Middle frontal gyrus (tissue), 1 donor: ENCODE measurements around the gene MYH2.

ENCODE experiments used
- DNase-seq: peaks from one replicate; pipeline ENCODE4 v3.0.0-alpha.2; 2015; ENCODE audit warnings: low spot score; ENCODE audit errors: extremely low spot score

Gene MYH2

DNA sequence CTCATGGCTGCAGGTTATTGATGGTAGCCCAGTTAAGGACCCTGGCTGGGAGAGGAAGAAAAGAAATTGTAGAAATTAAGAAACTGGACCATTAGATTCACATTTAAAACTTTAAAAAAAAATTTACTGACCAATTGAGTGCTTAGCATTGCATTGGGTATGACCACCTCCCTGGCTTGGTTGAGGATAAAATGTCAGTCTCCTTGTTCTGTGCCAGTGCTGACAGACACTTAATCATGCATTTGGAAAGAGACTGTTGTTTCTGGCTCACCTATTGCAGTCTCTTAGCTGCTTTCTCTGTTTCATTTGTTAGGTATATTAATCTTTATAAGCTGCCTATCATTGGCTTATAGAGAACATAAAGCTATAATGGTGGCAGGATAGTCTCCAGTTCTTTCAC, 32.8 kb downstream of the MYH2 start:
- DNase-seq = no peak

DNA sequence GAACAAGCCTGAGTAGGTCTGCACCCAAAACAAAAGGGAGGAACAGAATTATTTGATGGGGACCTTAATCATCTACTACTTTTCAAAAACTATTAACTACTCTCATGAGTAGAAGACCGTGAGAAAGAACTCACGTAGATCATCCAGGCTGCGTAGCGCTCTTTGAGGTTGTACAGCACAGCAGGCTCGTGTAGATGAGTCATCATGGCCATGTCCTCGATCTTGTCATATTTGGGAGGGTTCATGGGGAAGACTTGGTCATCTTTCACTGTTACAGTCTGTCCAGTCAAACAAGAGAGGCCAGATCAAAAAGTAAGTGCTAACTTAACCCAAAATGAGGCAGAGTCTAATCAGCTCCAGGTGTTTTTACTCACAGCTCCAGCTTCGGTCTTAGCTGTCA, 33.4 kb downstream of the MYH2 start:
- DNase-seq = no peak

DNA sequence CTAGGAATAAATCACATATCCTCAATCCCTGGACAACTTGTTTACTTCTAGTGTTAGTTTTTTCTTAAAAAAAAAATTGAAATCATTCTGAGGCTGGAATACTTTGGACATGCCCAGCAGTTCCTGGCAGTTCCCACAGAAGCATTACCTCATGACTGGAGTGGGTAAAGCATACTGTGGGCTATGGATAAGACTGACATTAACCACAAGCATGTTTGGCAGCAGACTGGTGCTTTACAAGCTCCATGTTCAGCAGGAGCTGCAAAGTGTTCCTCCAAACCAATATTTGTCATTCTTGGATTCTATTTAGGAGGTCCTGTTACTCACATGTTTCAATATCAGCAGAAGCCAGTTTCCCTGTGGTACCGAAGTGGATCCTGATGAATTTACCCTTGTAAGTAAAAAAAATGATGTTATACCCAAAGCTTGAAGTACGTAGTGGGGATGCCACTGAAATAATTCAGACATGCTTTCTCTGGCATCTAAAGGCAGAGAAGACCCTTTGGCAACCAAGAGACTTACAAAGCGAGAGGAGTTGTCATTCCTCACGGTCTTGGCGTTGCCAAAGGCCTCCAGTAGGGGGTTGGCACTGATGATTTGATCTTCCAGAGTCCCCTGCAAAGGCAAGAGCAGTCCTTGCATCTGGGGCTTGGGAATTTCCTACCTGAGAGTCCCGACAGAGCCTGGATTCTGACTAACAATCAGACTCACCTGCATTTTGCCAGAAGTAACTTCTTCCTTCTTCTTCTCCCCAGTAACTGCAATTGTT, 36.0 kb downstream of the MYH2 start:
- DNase-seq = no peak

DNA sequence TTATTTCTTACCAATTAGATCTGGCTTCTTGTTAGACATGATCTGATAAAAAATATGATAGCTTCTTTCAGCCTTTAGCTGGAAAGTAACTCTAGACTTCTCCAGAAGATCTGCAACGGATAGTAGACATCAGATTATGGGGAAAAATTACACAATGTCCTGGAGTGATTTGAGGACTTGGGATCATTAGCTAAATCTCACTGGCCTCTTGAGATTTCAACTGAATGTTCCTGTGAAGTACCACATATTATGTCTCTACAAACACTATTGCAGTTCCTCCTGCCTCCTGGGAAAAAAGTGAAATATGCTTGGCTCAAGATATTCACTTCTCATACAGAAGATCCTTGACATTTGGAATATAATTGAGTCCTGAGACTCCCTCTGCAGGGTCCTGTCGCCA, 36.6 kb downstream of the MYH2 start:
- no peak for DNase-seq

DNA sequence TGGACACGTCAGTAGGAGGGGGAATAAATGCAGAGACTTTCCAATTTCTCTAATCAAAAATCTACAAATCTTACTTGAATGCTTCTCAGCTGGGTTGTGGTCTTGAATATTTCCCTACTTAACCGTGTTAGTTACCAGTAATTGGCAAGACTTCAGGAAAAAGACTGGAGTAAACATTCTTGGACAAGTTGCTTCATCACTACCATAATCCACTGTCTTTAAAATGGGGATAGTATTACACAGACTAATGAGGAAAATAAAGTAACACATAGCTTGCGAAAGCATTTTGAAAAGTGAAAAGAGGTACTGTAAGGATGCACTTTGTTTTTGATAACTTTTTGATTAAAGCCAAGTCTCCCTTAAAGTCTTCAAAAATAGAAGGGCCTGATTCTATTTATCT, 49.5 kb downstream of the MYH2 start:
- no peak for DNase-seq

DNA sequence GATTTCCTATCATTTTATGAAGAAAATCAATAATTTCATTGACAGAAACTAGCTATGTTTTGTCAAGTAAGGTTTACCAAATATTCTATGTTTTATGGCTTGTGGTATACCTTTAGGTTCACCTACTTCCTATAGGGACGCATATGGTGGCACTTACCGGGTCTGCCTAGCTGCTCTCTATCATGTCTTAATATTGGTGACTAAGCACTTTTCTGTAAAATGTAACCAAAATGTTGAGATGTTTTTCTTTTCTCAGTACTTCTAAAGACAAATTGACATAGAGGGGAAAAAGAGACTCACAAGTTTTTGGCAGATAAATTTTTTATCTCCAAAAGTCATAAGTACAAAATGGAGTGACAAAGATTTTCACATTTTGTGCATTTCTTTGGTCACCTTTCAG, 57.5 kb downstream of the MYH2 start:
- no peak for DNase-seq

DNA sequence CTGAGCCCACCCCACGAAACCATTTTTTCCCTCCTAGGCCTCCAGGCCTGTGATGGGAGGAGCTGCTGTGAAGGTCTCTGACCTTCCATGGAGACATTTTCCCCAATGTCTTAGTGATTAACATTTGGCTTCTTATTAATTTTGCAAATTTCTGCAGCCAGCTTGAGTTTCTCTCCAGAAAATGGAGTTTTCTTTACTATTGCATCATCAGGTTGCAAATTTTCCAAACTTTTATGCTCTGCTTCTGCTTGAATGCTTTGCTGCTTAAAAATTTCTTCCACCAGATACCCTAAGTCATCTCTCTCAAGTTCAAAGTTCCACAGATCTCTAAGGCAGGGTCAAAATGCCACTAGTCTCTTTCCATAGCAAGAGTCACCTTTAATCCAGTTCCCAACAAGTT, 67.2 kb downstream of the MYH2 start:
- no peak for DNase-seq

DNA sequence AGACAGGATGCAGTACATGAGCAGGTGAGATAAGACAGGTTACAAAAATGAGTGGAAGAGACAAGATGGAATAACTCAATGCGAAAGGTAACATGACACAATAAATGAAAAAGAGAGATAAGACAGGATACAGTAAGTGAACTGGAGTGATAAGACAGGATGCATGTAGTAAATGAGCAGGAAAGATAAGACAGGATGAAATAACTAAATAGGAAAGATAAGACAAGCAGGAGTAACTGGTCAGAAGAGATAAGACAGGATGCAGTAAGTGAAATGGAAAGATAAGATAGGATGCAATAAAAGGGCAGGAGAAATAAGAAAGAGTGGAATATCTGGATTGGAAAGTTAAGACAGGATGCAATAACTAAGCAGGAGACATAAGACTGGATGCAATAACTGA, 71.8 kb downstream of the MYH2 start:
- DNase-seq = no peak

DNA sequence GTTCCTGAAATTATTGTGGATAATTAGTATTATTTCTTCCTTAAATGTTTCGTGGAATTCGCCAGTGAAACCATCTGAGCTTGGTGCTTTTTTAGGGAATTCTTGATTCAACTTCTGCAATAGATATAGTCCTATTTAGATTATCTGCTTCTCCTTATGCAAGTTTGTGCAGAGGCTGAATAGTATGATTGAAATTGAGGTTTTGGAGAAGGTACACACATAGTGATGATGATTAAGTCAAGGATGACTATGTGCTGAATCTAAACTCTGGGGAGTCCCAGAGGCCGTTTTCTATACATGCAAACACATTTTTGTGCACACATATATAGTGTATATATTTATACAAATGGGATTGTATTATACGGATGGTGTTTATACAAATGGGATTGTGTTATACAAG, 74.9 kb downstream of the MYH2 start:
- no peak for DNase-seq

DNA sequence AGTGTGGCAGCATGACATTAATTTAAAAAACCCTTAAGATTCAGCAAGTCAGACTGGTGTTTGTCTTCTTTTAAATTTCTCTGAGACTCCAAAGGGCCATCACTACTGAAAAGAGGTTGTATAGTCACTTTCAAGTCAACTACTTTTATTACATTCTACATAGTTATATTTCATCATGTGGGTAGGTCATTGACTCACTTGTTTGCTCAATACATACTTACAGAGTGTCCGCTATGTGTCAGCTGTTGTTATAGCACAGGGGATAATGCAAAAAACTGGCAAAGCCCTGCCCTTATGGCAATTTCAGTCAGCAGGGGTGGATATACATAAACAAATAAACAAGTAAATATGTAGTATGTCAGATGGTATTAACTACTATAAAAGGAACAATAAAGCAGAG, 77.6 kb downstream of the MYH2 start:
- DNase-seq = no peak
